K562 (cell line): ENCODE measurements around the gene RABEPK. TPM values are rescaled to one million over a fixed set of nuclear protein-coding genes. Genes with fewer than 3 reads are reported as not detected.
A peak's percentile ranks its signal among the peaks of the same experiment; 100 is the strongest.

Source experiments
- REST ChIP-seq, 2 experiments: fragments of 450-650 bp; formaldehyde crosslinking in 1 of 2; IDR thresholded peaks; 2 replicates each; pipeline versions ENCODE4 v1.4.0 to v1.6.1; 2014 to 2020; ENCODE audit warnings: mild to moderate bottlenecking in 2 of 2, borderline replicate concordance in 1 of 2, low read depth in 1 of 2
- RNF219 ChIP-seq: fragments of 250-450 bp; sonication (Bioruptor Pico); IDR thresholded peaks from 2 replicates; pipeline ENCODE4 v1.5.0; 2022; ENCODE audit warnings: mild to moderate bottlenecking
- ZNF561 ChIP-seq: fragments of 450-650 bp; formaldehyde crosslinking; conservative IDR thresholded peaks from 2 replicates; pipeline ENCODE4 v1.4.0; 2020; ENCODE audit warnings: mild to moderate bottlenecking, moderate library complexity
- polyA plus RNA-seq, 8 experiments: library from polyadenylated mRNA; depleted of rRNA in 4 of 8; stranded (reverse) in 5 of 8; unstranded in 3 of 8; fragments of >200 nt; fragmentation: Nextera tagmentation in 2 of 8; fragmentation: Illumina TruSeq in 1 of 8; extraction: Ambion mirVana in 2 of 8; extraction: Trizol in 1 of 8; gene quantifications; 2 replicates each; pipeline versions ENCODE4 v1.2.1 to v1.2.3, GENCODE V29; 2011 to 2014; ENCODE audit warnings: inconsistent platforms in 1 of 8, missing spikeins in 1 of 8
- total RNA-seq, 7 experiments: library from RNA; depleted of rRNA in 6 of 7; stranded (reverse); fragments of >200 nt in 6 of 7; fragmentation: Illumina TruSeq in 2 of 7; extraction: Trizol in 2 of 7; gene quantifications; 2 replicates each; pipeline versions ENCODE4 v1.2.1 to v1.2.3, GENCODE V29; 2011 to 2021; ENCODE audit warnings: low replicate concordance in 1 of 7
- TF ChIP-seq, protein P1 (sequence below), 2 experiments: fragments of 450-650 bp in 1 of 2; sonication (generic) in 1 of 2; formaldehyde crosslinking in 1 of 2; IDR thresholded peaks; 2 replicates each; pipeline versions ENCODE4 v1.7.1 to v1.9.0; 2016 to 2022; ENCODE audit warnings: inconsistent platforms in 1 of 2, mild to moderate bottlenecking in 1 of 2, missing genetic modification reagents in 1 of 2

The RABEPK gene
- total and polyA plus RNA-seq, 9 of the 15 experiments (the other 6 are each of a cell fraction or from before 2014, with no cell fraction given): 38.3 to 113 (median 52.8) TPM

GRCh38 chr9:125189361-125190289 lies 10.7 kb upstream of the RABEPK start, which contains the start of gene PPP6C (continued):
- TF ChIP-seq RNF219: no peak
- TF ChIP-seq REST (IDR thresholded peaks at IDR 0.05; ENCODE audit: borderline replicate concordance): no peak
- TF ChIP-seq REST (CRISPR knock-in tag; IDR thresholded peaks at IDR 0.05; ENCODE audit: low read depth): no peak; the same call in 1 of the 2 replicates
- TF ChIP-seq, protein P1, sequence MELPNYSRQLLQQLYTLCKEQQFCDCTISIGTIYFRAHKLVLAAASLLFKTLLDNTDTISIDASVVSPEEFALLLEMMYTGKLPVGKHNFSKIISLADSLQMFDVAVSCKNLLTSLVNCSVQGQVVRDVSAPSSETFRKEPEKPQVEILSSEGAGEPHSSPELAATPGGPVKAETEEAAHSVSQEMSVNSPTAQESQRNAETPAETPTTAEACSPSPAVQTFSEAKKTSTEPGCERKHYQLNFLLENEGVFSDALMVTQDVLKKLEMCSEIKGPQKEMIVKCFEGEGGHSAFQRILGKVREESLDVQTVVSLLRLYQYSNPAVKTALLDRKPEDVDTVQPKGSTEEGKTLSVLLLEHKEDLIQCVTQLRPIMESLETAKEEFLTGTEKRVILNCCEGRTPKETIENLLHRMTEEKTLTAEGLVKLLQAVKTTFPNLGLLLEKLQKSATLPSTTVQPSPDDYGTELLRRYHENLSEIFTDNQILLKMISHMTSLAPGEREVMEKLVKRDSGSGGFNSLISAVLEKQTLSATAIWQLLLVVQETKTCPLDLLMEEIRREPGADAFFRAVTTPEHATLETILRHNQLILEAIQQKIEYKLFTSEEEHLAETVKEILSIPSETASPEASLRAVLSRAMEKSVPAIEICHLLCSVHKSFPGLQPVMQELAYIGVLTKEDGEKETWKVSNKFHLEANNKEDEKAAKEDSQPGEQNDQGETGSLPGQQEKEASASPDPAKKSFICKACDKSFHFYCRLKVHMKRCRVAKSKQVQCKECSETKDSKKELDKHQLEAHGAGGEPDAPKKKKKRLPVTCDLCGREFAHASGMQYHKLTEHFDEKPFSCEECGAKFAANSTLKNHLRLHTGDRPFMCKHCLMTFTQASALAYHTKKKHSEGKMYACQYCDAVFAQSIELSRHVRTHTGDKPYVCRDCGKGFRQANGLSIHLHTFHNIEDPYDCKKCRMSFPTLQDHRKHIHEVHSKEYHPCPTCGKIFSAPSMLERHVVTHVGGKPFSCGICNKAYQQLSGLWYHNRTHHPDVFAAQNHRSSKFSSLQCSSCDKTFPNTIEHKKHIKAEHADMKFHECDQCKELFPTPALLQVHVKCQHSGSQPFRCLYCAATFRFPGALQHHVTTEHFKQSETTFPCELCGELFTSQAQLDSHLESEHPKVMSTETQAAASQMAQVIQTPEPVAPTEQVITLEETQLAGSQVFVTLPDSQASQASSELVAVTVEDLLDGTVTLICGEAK (IDR thresholded peaks at IDR 0.05): peak; percentile 93
- TF ChIP-seq, protein P1 (CRISPR knock-in tag; IDR thresholded peaks at IDR 0.05): no peak
- TF ChIP-seq ZNF561: no peak
